SKM-1 (cell line): ENCODE measurements around the gene OR2A25.

Experiments
- DNase-seq: peaks from one replicate; lab custom pipeline; 2025; ENCODE audit not compliant: unreplicated experiment; lab: John Stamatoyannopoulos, UW

OR2A25 gene

DNA sequence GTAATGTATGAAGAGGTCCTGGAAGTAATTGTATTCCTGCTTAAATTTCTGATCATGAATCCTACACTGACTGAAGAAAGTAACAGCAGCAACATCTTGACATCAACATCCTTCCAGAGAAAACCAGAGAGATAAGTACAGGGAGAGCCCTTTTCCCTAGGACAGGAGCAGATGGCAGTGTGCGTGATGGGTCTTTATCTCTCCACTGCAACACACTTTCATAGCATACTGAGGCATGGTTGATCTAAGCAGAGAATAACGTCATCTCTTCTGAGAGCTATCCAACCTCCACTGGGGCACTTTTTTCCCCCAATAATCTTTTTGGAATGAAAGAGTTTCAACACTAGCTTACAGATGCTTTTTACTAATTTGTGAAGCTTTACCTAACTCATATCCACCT lies 342 bp downstream of the OR2A25 start:
- no peak for DNase-seq

DNA sequence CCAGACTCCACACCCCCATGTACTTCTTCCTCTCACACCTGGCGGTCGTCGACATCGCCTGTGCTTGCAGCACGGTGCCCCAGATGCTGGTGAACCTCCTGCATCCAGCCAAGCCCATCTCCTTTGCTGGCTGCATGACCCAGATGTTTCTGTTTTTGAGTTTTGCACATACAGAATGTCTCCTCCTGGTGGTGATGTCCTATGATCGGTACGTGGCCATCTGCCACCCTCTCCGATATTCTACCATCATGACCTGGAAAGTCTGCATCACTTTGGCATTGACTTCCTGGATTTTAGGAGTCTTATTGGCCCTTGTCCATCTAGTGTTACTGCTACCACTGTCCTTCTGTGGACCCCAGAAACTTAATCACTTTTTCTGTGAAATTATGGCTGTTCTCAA lies 4.8 kb downstream of the OR2A25 start:
- no peak for DNase-seq

DNA sequence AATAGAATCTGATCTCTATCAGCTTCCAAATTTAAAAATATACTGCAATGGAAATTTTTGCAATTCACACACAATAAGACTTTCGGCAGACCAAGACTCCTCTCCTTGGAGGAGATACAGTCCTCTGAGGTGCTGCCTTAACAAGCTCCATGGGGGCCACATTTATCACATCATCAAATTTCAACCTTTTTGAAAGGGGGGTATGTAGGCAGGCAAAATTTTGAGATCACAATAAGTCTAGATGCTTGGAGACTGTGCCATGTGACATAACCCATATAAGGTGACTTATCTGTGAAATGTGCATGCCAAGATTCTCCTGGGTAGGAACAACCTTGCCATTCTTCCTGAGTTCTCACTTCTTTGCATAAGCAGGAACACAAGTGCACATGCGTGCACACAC lies 16.4 kb downstream of the OR2A25 start, which contains the start of gene OR2A12:
TSS of gene OR2A12 (plus strand) at position 301 of the 400 bp plus-strand sequence. CDS start 8,830 bp downstream, outside the sequence.
- no peak for DNase-seq

DNA sequence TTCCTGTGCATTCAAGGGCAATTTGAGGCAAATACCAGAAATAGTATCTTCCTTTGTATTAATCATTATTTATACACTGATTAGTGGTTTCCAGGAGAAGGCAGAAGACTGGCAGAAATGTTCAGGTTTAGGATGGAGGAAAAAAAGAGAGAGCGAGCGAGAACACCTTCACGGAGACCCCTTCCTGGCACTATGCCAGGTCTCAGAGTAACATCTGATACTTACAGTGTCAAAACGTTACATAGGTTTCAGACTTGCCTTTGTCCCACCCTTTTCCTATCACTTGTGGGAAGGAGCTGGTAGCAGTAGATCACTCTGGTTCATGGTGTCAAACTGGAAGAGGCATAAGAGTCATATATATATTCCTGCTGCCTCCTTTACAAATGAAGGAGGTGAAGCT lies 17.1 kb downstream of the OR2A25 start:
- DNase-seq, result no peak

DNA sequence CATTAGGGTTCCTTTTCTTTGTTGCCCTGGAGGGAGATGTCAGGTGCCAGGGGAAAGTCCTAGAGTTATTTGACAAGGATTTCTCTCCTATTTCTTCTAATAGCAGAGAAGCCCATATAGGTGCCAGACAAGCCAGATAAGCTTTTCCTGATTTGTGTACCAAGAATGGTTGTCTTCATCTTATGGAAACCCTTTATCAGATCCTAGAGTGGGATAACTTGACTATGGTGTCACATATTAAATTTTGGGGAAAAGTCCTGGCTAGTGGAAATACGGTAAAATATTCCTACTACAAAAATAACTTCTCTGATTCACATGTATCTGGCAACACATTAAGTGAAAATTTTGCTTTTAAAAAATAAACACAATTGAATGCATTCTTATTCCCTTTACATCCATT lies 17.6 kb downstream of the OR2A25 start:
- no peak for DNase-seq

DNA sequence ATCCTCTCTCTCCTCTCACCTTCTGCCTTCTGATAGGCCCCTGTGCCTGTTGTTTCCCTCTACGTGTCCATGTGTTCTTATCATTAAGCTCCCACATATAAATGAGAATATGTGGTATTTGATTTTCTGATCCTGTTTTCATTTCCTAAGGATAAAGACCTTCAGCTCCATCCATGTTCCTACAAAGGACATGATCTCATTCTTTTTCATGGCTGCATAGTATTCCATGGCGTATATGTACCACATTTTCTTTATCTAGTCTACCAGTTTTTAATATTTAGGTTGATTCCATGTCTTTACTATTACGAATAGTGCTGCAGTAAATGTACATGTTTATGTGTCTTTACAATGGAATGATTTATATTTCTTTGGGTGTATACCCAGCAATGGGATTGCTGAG lies 21.1 kb downstream of the OR2A25 start:
- no peak for DNase-seq

DNA sequence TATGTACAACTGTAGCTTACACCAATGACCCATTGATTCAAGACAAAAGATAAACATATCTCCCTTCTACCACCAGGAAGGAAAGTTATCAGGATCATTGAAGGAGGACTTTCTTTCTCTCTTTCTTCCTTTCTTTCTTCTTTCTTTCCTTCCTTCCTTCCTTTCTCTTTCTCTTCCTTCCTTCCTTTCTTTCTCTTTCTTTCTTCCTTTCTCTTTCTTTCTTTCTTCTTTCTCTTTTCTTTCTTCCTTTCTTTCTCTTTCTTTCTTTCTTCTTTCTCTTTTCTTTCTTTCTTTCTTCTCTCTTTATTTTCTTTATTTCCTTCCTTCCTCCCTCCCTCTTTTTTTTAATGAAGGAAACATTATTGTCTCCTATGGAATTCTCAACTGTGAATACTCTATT lies 29.2 kb downstream of the OR2A25 start:
- DNase-seq, result no peak

DNA sequence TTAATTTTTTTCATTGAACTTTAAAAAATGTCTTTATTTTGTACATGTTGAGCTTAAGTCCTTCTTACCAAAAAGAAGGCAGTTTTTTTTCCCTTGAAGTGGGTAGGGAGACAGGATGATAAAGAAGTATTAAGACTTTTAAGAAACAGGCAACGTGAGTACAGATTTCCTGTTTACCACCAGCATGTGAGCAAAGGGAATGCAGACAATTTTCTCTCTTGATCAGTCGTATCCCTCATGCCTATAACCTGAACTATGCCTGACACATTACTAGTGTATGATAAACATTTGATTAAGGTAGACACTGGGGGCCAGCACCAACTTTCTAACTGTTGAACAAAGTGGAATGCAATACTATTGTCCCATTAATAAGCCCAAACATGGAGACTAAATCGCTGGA lies 31.0 kb downstream of the OR2A25 start:
- DNase-seq, result no peak

DNA sequence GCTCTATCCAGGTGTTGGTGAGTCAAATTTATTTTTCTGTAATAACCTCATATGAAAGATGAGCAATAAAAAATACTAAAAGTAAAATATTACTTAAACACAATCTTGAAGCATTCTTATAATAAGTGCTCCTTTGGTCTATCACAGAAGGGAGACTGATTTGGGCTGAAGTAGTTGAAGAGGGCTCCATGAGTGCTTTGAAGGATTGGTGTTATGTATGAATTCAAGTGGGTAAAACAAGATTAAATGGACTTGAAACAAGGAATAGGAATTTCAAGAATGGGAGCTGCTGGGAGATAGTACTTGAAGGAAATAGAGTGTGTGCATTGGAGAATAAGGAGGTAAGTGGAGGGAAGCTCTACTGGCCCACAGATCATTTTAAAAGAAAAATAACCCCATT lies 32.4 kb downstream of the OR2A25 start:
- no peak for DNase-seq

DNA sequence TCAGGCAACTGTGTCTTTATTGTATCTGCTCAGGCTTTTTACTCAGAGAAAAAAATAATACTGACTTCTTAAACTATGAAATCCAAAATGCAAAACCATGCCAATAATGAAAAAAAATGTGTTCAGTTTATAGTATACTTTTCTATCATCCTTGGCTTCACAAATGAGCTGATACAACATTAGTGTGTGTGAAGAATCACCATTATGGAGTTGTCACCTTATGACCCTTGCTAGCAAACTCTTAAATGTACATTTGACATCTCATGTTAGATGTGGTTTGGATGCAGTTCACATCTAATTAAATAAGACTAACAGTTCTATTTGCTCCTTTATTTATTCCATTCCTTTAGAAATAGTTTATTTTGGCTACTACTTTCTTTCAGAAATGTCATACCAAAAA lies 35.6 kb downstream of the OR2A25 start:
- DNase-seq, result no peak

DNA sequence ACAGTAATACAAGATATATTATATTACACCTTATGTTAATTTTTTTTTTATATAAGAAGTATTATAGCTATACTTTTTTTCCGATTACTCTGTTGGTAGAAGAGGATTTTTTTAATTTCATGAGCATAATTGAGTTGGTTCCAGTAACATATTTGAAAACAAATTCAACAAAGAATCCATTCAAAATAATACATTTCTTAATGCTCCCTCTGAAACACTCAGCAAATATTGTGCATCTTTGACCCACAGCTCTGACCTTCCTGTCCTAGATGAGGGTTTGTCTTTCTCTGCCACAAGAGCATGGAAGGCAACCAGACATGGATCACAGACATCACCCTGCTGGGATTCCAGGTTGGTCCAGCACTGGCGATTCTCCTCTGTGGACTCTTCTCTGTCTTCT lies 39.7 kb downstream of the OR2A25 start, which contains the start of gene OR2A2:
TSS of gene OR2A2 (plus strand) at position 301 of the 400 bp plus-strand sequence. CDS start at position 301, 0 bp downstream.
- DNase-seq, result no peak

DNA sequence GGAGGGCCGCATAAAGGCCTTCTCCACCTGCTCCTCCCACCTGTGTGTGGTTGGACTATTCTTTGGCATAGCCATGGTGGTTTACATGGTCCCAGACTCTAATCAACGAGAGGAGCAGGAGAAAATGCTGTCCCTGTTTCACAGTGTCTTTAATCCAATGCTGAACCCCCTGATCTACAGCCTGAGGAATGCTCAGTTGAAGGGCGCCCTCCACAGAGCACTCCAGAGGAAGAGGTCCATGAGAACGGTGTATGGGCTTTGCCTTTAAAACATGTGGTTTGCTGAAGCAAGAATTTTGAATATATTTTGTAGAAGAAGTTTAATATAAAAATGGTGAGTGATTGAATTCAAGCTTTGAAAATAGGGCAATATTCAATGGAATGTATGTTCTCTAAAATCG lies 40.7 kb downstream of the OR2A25 start:
- no peak for DNase-seq

DNA sequence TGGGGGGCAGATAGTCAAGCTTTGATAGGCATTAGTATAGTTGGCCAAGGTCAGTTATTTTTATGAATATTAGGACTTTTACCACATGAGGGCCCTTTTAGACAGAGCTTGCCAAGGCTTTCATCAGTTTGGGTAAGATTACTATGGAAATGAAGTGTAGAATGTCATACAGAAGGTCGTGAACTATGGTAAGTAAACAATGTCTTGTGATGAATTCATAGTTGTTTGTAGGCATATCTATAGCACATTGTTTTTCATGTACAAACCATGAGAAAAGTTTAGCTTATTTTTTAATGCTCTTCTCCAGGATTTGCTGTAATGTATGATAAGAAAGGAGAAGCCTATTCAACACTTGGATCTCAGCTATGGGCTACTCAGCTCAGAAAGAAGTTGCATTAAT lies 44.0 kb downstream of the OR2A25 start:
- no peak for DNase-seq

DNA sequence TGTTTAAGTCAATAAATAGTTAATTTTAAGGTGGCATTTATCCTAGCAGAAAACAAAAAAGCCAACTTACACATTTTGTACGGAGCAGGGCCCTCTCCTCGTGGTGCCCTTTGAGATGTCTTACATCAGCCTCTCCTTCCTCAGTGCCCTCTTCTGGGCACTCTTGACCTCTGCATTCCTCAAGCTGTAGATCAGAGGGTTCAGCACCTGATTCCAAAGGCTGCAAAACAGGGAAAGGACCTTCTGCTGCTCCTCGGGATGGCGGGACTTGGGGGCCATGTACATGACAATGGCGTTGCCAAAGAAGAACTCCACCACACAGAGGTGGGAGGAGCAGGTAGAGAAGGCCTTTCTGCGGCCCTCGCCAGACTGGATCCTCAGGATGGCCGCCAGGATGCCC lies 48.7 kb downstream of the OR2A25 start:
- no peak for DNase-seq

DNA sequence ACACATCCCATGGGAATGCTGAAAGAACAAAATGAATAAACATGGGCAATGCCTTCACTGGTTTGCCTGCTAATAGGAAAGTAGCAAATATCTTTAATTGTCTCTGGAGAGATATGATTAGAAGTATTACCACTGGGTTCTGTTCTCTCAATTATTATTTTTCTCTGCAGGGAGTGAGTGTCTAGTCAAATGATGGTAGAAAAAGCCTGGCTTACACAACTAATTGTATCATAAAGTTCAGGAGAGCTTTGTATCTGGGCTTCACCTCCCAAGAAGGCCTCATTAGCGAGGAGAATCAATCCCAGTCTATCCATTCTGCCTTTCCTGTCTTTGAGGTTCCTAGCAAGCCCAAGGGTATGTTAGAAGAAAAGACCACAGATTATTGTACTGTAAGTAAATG lies 53.3 kb downstream of the OR2A25 start, which contains the start of gene OR2A14:
TSS of gene OR2A14 (plus strand) at position 301 of the 400 bp plus-strand sequence. CDS start 5,937 bp downstream, outside the sequence.
- DNase-seq, result no peak
